ENCODE data around the gene ACHE. TPM values are rescaled to one million over a fixed set of nuclear protein-coding genes. Genes with fewer than 3 reads are reported as not detected.

The ACHE gene
- total and polyA plus RNA-seq, 2 of the 13 experiments (the other 11 are each of a cell fraction or from before 2014, with no cell fraction given), result 0.18 to 0.40 TPM

GRCh38 chr7:100888988-100889750 is 6.5 kb downstream of the ACHE start, which contains the start of gene UFSP1 (continued):
- no peak for TF ChIP-seq NONO (IDR thresholded peaks at IDR 0.05)
- TF ChIP-seq NONO (CRISPR knock-in tag; conservative IDR thresholded peaks at IDR 0.05), result peak; percentile 59
- TF ChIP-seq ZNF17 (CRISPR knock-in tag; IDR thresholded peaks at IDR 0.05), result 0 out of 2 replicates have a peak, but pooled peaks have one; percentile 83
- TF ChIP-seq MAZ (IDR thresholded peaks at IDR 0.05; ENCODE audit: borderline replicate concordance, low read depth, low read length), result no peak
- peak; percentile 94 for TF ChIP-seq MAZ (CRISPR knock-in tag; IDR thresholded peaks at IDR 0.05; ENCODE audit: low read depth)
- TF ChIP-seq ASH2L (IDR thresholded peaks at IDR 0.05; ENCODE audit: insufficient read length, low read depth, low read length), result peak; percentile 78
- peak; percentile 78; the same call in 1 of the 2 replicates for TF ChIP-seq ZGPAT (CRISPR knock-in tag; IDR thresholded peaks at IDR 0.05)
- no peak; the same call in 1 of the 2 replicates for TF ChIP-seq ZNF224 (CRISPR knock-in tag; IDR thresholded peaks at IDR 0.05)
- peak; percentile 93 for TF ChIP-seq MXD4 (CRISPR knock-in tag; IDR thresholded peaks at IDR 0.05)
- TF ChIP-seq SKIL (CRISPR knock-in tag; IDR thresholded peaks at IDR 0.05; ENCODE audit: borderline replicate concordance), result no peak
- no peak for TF ChIP-seq ZNF577 (CRISPR knock-in tag; IDR thresholded peaks at IDR 0.05; ENCODE audit: borderline replicate concordance, low read depth)
- TF ChIP-seq MXD3 (CRISPR knock-in tag; IDR thresholded peaks at IDR 0.05), result peak; percentile 92
- peak; percentile 19; the same call in 1 of the 2 replicates for TF ChIP-seq JDP2 (CRISPR knock-in tag; IDR thresholded peaks at IDR 0.05; ENCODE audit: borderline replicate concordance)
- TF ChIP-seq ARNT (IDR thresholded peaks at IDR 0.05), result no peak
- TF ChIP-seq AGO1 (IDR thresholded peaks at IDR 0.05; ENCODE audit: low read depth, low read length, poor library complexity, severe bottlenecking), result peak; percentile 46
- no peak; the same call in 1 of the 2 replicates for TF ChIP-seq CENPBD1 (CRISPR knock-in tag; IDR thresholded peaks at IDR 0.05; ENCODE audit: borderline replicate concordance, low read depth)
- no peak for TF ChIP-seq IRF1 (CRISPR knock-in tag; IDR thresholded peaks at IDR 0.05; ENCODE audit: low read depth)
- TF ChIP-seq SNAPC5 (CRISPR knock-in tag; IDR thresholded peaks at IDR 0.05; ENCODE audit: borderline replicate concordance), result no peak
- TF ChIP-seq TCF7 (IDR thresholded peaks at IDR 0.05; ENCODE audit: low read depth), result no peak
- peak; percentile 83 for TF ChIP-seq TIGD3 (CRISPR knock-in tag; IDR thresholded peaks at IDR 0.05; ENCODE audit: borderline replicate concordance)
- TF ChIP-seq ERF (CRISPR knock-in tag; IDR thresholded peaks at IDR 0.05), result peak; percentile 74

Data from HepG2 (cell line).